GM12874 (cell line): ENCODE data around the gene ANKRD18A.

Source experiments
- CTCF ChIP-seq: IDR thresholded peaks from 2 replicates; pipeline ENCODE4 v1.5.1; 2011; ENCODE audit warnings: low read depth, mild to moderate bottlenecking, control low read depth, low read length, moderate library complexity; ENCODE audit not compliant: insufficient read depth

The ANKRD18A gene

GRCh38 chr9:38523121-38523520 is 97.3 kb downstream of the ANKRD18A start:
- TF ChIP-seq CTCF: no peak

- no peak for TF ChIP-seq CTCF
Measured at GRCh38 chr9:38521762-38522161, 98.6 kb downstream of the ANKRD18A start.
